HUES6 (cell line): ENCODE data around the gene PACS2.

Experiments
- H3K27ac ChIP-seq: 2 replicates; pipeline ENCODE4 v1.7.0; 2013; ENCODE audit warnings: low read depth, mild to moderate bottlenecking, low read length, inconsistent platforms
- H3K27me3 ChIP-seq: 2 replicates; pipeline ENCODE4 v1.6.1; 2013; ENCODE audit warnings: low read length; ENCODE audit not compliant: control insufficient read depth, insufficient read depth
- H3K36me3 ChIP-seq: 2 replicates; pipeline ENCODE4 v1.6.1; 2013; ENCODE audit warnings: low read length; ENCODE audit not compliant: control insufficient read depth, insufficient read depth
- H3K4me1 ChIP-seq: 2 replicates; pipeline ENCODE4 v1.6.1; 2013; ENCODE audit warnings: low read length; ENCODE audit not compliant: control insufficient read depth, insufficient read depth
- H3K4me3 ChIP-seq: 2 replicates; pipeline ENCODE4 v1.5.1; 2013; ENCODE audit warnings: low read depth, low read length
- H3K9ac ChIP-seq: one replicate; pipeline ENCODE4 v1.6.1; 2013; ENCODE audit warnings: mild to moderate bottlenecking, low read length
- H3K9me3 ChIP-seq: 2 replicates; pipeline ENCODE4 v1.6.1; 2013; ENCODE audit warnings: low read depth, low read length; ENCODE audit not compliant: control insufficient read depth, insufficient read depth

PACS2 gene

DNA sequence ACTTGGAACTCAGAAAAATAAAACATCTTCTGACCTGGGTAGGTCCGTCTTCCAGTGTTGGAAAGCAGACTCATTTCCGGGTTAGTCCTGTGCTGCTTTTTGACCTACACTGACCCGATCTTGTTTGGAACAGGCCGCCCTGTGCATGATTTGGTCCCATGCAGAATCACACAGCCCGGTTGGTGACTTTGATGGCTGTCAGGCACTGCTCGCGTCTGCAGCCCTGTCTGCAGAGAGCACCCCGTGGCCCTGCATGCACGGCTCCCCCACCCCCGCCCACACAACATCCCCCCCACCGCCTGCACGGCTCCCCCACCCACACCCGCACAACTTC lies 31.6 kb downstream of the PACS2 start:
- H3K9ac ChIP-seq, result no peak overlapping the region
- peaks cover 7% of the 10 kb centered on the region; the same call in 1 of the 2 replicates for H3K9me3 ChIP-seq
- H3K27ac ChIP-seq, result no peak overlapping the region
- H3K4me3 ChIP-seq, result no peak overlapping the region
- no peaks in the 10 kb centered on the region; the same call in 1 of the 2 replicates for H3K4me1 ChIP-seq
- H3K27me3 ChIP-seq, result no peaks in the 10 kb centered on the region
- no peaks in the 10 kb centered on the region for H3K36me3 ChIP-seq

DNA sequence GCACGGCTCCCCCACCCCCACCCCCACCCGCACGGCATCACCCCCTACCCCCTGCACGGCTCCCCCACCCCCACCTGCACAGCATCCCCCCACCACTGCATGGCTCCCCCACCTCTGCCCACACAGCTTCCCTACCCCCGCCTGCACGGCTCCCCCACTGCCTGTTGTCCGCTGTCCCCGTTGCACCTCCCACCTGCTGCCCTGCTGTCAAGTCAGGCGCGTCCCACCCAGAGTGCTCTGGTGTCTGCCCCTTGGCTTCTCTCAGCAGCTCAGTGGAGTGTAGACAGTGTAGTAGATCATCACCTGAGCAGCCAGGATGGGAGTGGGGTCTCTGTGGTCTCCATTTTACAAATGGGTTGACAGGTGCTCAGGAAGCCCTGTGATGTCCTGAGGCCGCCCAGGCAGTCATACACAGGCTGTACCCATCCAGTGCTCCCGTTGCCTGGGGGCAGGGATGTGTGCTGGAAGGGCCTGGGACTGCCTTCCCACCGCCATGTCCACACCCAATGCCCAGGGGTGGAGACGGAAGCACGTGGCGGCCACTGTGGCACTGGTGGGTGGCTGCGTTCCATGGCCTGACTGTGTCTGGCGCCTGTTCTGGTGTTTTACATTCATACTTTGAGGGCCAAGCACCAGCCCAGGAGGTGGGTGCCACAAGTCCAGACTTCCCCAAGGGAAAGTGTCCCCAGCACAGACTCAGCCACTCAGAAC lies 32.5 kb downstream of the PACS2 start:
- no peak overlapping the region for H3K27ac ChIP-seq
- no peak overlapping the region for H3K4me3 ChIP-seq
- peaks cover 3% of the 10 kb centered on the region for H3K4me1 ChIP-seq
- H3K27me3 ChIP-seq, result no peaks in the 10 kb centered on the region
- H3K9ac ChIP-seq, result no peak overlapping the region
- H3K36me3 ChIP-seq, result no peaks in the 10 kb centered on the region
- peaks cover 7% of the 10 kb centered on the region; the same call in 1 of the 2 replicates for H3K9me3 ChIP-seq

DNA sequence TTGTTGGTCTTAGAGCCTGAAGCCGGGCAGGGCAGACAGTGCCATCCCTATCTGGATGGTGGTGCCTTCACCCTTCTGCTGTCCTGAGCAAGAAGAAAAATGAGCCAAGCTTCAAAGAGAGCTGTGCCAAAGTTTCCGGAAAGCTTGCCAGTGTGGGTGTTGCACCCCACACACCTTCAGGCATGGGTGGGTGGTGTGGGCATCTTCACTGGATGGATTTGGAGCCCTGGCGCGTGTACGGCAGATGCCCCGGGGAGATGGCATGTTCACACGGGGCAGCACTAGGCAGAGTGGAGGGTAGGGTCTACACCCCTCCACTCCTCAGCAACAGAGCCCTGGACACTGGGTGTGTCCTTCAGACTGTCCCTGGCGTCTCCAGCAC lies 33.0 kb downstream of the PACS2 start:
- Histone ChIP-seq H3K9me3 (peaks cover 7% of the 10 kb centered on the region; the same call in 1 of the 2 replicates), H3K27ac (no peak overlapping the region), H3K4me1 (peaks cover 4% of the 10 kb centered on the region), H3K4me3 (no peak overlapping the region), H3K9ac (no peak overlapping the region), H3K27me3 (no peaks in the 10 kb centered on the region), H3K36me3 (no peaks in the 10 kb centered on the region)

DNA sequence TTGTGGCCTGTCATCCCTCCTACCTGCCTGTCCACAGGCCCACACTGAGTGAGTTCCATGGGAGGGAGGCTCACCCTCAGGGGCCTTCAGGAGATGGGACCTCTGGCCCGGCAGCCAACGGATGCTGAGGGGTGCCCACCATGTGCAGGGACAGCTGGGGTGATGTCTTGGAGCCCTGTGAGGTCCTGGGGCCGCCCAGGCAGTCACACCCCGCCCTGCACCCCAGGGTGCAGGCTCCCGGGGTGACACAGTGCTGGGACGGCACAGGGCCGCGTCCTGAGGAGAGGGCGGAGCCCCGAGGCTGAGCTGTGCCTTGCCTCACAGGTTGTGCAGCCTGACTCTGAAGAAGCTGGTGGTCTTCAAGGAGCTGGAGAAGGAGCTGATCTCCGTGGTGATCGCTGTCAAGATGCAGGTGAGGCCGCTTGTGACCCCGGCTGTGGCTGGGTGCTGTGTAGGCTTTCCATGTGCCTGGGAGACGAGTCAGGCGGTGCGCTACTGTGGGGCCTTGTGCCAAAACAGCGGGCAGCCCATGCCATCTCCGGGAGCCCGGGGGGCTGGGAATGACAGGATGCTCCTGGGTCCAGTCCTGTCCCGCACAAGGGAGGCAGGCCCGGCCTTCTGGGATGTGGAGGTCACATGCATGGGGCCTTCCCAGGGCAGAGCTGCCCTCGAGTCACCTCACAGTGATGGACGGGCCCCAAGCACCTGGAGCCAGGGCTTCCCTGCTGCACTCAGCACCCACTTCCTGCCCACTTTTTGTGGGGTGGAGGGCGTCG lies 33.8 kb downstream of the PACS2 start:
- Histone ChIP-seq H3K4me1 (peaks cover 4% of the 10 kb centered on the region; the same call in 1 of the 2 replicates), H3K27ac (no peak overlapping the region), H3K4me3 (no peak overlapping the region), H3K36me3 (no peaks in the 10 kb centered on the region), H3K9ac (no peak overlapping the region), H3K9me3 (peaks cover 7% of the 10 kb centered on the region; the same call in 1 of the 2 replicates), H3K27me3 (no peaks in the 10 kb centered on the region)

DNA sequence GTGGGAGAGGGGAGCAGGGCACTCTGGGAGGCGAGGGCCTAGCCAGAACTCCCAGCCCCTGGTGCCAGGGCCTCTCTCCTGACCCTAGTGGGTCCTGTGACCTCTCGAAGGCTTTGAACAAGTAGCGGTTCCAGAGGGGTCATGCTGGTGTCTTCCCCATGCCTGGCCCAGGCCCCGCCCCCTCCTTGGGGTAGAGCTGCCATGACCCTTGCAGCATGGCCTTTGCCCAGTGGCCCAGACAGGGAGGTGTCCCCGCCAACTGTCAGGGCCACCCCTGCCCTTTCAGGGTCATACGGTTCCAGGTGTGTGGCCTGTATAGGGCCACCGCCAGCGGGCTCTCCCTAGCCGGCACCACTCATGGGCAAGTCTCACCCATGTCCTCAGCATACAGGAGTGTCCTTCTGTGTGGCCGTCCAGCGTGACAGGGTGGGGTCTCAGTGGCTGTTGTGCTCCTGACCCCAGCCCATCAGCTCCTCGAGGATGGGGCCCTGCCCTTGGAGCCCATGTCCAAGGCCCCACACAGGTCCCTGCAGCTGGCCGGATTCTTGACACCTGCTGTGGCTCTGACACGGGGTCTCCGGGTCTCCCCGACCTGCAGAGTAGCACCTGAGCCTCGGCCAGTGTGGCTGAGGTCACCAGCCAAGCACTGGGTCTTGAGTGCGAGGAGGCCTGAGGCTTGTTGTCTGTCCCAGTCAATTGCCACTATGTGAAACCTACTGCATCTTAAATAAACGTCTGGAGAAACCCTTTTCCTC lies 34.6 kb downstream of the PACS2 start:
- Histone ChIP-seq H3K27ac (no peak overlapping the region), H3K27me3 (no peaks in the 10 kb centered on the region), H3K9ac (no peak overlapping the region), H3K4me3 (no peak overlapping the region), H3K4me1 (peaks cover 4% of the 10 kb centered on the region; the same call in 1 of the 2 replicates), H3K36me3 (no peaks in the 10 kb centered on the region), H3K9me3 (peaks cover 7% of the 10 kb centered on the region; the same call in 1 of the 2 replicates)

DNA sequence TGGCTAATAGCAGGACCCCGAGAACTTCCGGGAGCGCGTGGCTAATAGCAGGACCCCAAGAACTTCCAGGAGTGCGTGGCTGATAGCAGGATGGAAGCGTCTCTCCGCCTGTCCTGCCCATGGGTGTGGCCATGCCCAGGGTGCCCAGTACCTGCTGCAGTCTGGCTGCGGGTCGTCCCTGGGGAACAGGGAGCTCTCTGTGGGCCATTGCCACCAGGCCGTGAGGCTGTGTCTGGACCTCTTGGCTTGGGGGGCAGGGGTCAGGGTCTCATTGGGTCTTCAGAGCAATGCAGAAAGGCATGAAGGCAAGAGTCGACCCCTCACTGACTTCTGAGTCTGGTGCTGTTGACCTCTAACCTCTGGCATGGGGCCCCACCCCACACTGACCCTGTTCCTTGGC lies 35.4 kb downstream of the PACS2 start:
- Histone ChIP-seq H3K4me1 (peaks cover 4% of the 10 kb centered on the region; the same call in 1 of the 2 replicates), H3K27me3 (no peaks in the 10 kb centered on the region), H3K27ac (no peak overlapping the region), H3K9ac (no peak overlapping the region), H3K36me3 (peaks cover 3% of the 10 kb centered on the region; the same call in 1 of the 2 replicates), H3K9me3 (peaks cover 3% of the 10 kb centered on the region; the same call in 1 of the 2 replicates), H3K4me3 (no peak overlapping the region)

DNA sequence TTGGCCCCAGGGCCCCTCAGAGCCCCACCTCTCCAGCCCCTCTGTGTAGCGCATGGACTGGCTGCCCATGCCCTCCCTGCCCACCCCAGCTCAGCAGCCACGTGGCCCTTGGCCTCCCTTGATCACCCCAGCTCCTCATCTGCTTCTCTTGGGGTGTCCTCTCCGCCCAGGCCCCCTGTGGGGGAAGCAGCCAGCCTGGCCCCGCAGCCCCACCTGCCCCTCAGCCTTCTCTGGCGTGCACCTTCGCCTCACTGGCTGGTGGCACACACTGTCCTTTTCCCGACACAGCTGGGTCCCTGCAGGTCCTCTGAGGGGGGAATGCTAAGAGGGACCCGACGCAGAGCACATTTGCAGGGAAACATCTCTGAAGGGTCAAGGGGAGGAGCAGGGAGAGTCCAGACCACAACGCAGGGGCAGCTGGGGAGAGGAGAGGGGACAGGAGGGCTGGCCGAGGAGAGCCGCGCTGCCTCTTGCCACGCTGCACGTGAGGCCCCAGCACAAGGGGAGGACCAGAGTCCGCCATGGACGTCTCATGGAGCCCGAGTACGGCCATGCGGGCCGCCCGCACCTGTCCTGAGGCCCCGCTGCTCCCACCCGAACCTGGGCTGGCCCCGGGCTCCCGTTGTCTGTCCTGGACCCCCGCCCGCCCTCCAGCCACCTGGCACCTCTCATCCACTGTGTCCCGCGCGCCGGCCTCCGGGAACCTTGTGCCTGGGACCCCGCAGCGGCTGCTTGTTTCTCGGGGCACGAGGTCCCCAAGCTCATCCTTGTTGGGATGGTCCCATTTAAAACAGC lies 36.1 kb downstream of the PACS2 start:
- H3K4me1 ChIP-seq, result peaks cover 4% of the 10 kb centered on the region; the same call in 1 of the 2 replicates
- H3K9me3 ChIP-seq, result no peaks in the 10 kb centered on the region
- peaks cover 7% of the 10 kb centered on the region; the same call in 1 of the 2 replicates for H3K36me3 ChIP-seq
- H3K4me3 ChIP-seq, result no peak overlapping the region
- H3K27me3 ChIP-seq, result no peaks in the 10 kb centered on the region
- H3K9ac ChIP-seq, result no peak overlapping the region
- no peak overlapping the region for H3K27ac ChIP-seq

DNA sequence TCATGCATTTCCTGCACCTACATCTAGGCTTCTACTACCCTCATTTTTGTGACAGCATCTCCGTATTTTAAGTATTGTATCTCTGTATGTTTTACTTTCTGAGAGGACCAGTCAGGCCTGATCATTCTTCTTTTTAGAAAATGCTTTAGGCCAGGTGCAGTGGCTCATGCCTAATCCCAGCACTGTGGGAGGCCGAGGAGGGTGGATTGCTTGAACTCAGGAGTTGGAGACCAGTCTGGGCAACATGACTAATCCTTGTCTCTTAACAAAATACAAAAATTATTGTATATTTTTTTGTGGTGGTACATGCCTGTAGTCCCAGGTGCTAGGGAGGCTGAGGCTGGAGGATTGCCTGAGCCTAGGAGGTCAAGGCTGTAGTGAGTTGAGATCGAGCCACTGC lies 36.9 kb downstream of the PACS2 start:
- Histone ChIP-seq H3K9ac (no peak overlapping the region), H3K4me3 (no peak overlapping the region), H3K27ac (no peak overlapping the region), H3K27me3 (no peaks in the 10 kb centered on the region), H3K9me3 (no peaks in the 10 kb centered on the region), H3K36me3 (peaks cover 7% of the 10 kb centered on the region; the same call in 1 of the 2 replicates), H3K4me1 (peaks cover 4% of the 10 kb centered on the region; the same call in 1 of the 2 replicates)

DNA sequence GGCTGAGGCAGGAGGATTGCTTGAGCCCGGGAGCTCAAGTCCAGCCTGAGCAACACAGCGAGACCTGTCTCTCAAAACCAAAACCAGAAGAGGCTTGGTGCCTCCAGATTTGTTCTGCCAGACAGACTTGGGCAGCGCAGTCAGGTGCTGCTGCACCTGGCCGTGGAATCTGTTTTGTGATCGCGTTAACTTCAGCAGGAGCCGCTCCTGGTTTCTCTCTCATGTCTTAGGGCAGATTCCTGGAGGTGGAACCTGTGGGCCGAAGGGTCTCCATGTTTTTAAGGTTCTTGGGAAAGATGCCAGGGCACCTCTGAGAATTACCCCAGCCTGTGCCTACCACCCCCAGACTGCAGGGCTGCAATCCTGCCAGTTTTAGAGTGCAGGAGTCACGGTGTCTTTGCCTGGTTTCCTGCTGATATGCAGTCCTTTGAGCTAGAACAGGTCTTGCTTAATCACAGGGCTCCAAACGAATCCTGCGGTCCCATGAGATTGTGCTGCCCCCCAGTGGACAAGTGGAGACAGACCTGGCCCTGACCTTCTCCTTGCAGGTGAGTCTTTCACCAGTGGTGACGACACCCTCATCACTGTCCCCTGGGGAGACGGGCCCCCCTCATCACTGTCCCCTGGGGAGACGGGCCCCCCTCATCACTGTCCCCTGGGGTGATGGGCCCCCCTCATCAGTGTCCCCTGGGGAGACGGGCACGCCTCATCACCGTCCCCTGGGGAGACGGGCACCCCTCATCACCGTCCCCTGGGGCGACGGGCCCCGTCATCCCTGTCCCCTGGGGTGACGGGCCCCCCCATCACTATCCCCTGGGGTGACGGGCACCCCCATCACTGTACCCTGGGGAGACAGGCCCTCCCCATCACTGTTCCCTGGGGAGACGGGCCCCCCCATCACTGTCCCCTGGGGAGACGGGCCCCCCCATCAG lies 37.6 kb downstream of the PACS2 start:
- no peak overlapping the region for H3K27ac ChIP-seq

More for the DNA sequence above, 37.6 kb downstream of the PACS2 start:
- Histone ChIP-seq H3K4me3 (no peak overlapping the region), H3K4me1 (peaks cover 9% of the 10 kb centered on the region; the same call in 1 of the 2 replicates), H3K9ac (no peak overlapping the region), H3K36me3 (peaks cover 7% of the 10 kb centered on the region; the same call in 1 of the 2 replicates), H3K9me3 (no peaks in the 10 kb centered on the region), H3K27me3 (no peaks in the 10 kb centered on the region)
